ENCODE data around the gene TGM6. TPM values are rescaled to one million over a fixed set of nuclear protein-coding genes. Genes with fewer than 3 reads are reported as not detected.

TGM6 gene
- polyA plus RNA-seq, 1 donor (not counting 4 experiments of a cell fraction or from before 2014, with no cell fraction given): not detected

GRCh38 chr20:2395136-2395535 lies 14.4 kb downstream of the TGM6 start:
- DNase-seq (ENCODE audit: low read depth, low spot score): no peak
- H4K20me1 ChIP-seq (ENCODE audit: control insufficient read depth, extremely low read depth, insufficient read depth, low read length): no peaks in the 10 kb centered on the region
- no peaks in the 10 kb centered on the region for H3K79me2 ChIP-seq (ENCODE audit: control insufficient read depth, insufficient read depth, low read length)
- dilution Hi-C loops (cut with MboI; ENCODE audit: extremely low pct_ligation_motif_present, low sequenced_read_pairs): no loop called here
- H3K9me1 ChIP-seq (ENCODE audit: control insufficient read depth, extremely low read depth, insufficient read depth, low read length): no peaks in the 10 kb centered on the region
- FAIRE-seq: no peak
- H3K4me1 ChIP-seq (ENCODE audit: control insufficient read depth, extremely low read depth, insufficient read depth, low read length): no peaks in the 10 kb centered on the region
- TF ChIP-seq CTCF (optimal IDR thresholded peaks at IDR 0.05 in 1 of 3, IDR thresholded peaks at IDR 0.05 in 1 of 3, conservative IDR thresholded peaks at IDR 0.05 in 1 of 3; ENCODE audit: extremely low read depth in 1 of 3, insufficient read depth in 2 of 3, low read length in 3 of 3) (no peak), EZH2 (IDR thresholded peaks at IDR 0.05; ENCODE audit: low read length) (no peak)
- H3K9me3 ChIP-seq (ENCODE audit: control insufficient read depth, low read depth, low read length): peaks cover 3% of the 10 kb centered on the region
- no peaks in the 10 kb centered on the region for H3K36me3 ChIP-seq (ENCODE audit: control insufficient read depth in 2 of 2, extremely low read depth in 1 of 2, insufficient read depth in 2 of 2, low read length in 2 of 2)
- H3K9ac ChIP-seq (ENCODE audit: control insufficient read depth, extremely low read depth, insufficient read depth, low read length): no peak overlapping the region
- H3K4me3 ChIP-seq (ENCODE audit: control insufficient read depth in 2 of 3, extremely low read depth in 1 of 3, insufficient read depth in 2 of 3, low read depth in 1 of 3, low read length in 3 of 3): no peak overlapping the region
- no peaks in the 10 kb centered on the region for H3K27me3 ChIP-seq (ENCODE audit: control insufficient read depth, extremely low read depth, insufficient read depth, low read length)
- H3K4me2 ChIP-seq (ENCODE audit: control insufficient read depth, extremely low read depth, insufficient read depth, low read depth, low read length): no peak overlapping the region
- H3K27ac ChIP-seq (ENCODE audit: control insufficient read depth, insufficient read depth, low read length): no peak overlapping the region
- no peak overlapping the region for H2AFZ ChIP-seq (ENCODE audit: control insufficient read depth, low read length)

GRCh38 chr20:2396241-2396814 lies 15.6 kb downstream of the TGM6 start:
- no peak for TF ChIP-seq CTCF (optimal IDR thresholded peaks at IDR 0.05 in 1 of 3, IDR thresholded peaks at IDR 0.05 in 1 of 3, conservative IDR thresholded peaks at IDR 0.05 in 1 of 3; ENCODE audit: extremely low read depth in 1 of 3, insufficient read depth in 2 of 3, low read length in 3 of 3)
- TF ChIP-seq EZH2 (IDR thresholded peaks at IDR 0.05; ENCODE audit: low read length): no peak
- DNase-seq (ENCODE audit: low read depth, low spot score): no peak
- Histone ChIP-seq H3K79me2 (ENCODE audit: control insufficient read depth, insufficient read depth, low read length) (no peaks in the 10 kb centered on the region), H3K27me3 (ENCODE audit: control insufficient read depth, extremely low read depth, insufficient read depth, low read length) (no peaks in the 10 kb centered on the region), H3K4me2 (ENCODE audit: control insufficient read depth, extremely low read depth, insufficient read depth, low read depth, low read length) (no peak overlapping the region), H2AFZ (ENCODE audit: control insufficient read depth, low read length) (no peak overlapping the region), H3K27ac (ENCODE audit: control insufficient read depth, insufficient read depth, low read length) (no peak overlapping the region), H3K36me3 (ENCODE audit: control insufficient read depth in 2 of 2, extremely low read depth in 1 of 2, insufficient read depth in 2 of 2, low read length in 2 of 2) (no peaks in the 10 kb centered on the region), H3K9me3 (ENCODE audit: control insufficient read depth, low read depth, low read length) (peaks cover 3% of the 10 kb centered on the region), H3K9ac (ENCODE audit: control insufficient read depth, extremely low read depth, insufficient read depth, low read length) (no peak overlapping the region), H3K9me1 (ENCODE audit: control insufficient read depth, extremely low read depth, insufficient read depth, low read length) (no peaks in the 10 kb centered on the region), H4K20me1 (ENCODE audit: control insufficient read depth, extremely low read depth, insufficient read depth, low read length) (no peaks in the 10 kb centered on the region), H3K4me1 (ENCODE audit: control insufficient read depth, extremely low read depth, insufficient read depth, low read length) (no peaks in the 10 kb centered on the region), H3K4me3 (ENCODE audit: control insufficient read depth in 2 of 3, extremely low read depth in 1 of 3, insufficient read depth in 2 of 3, low read depth in 1 of 3, low read length in 3 of 3) (no peak overlapping the region)
- dilution Hi-C loops (cut with MboI; ENCODE audit: extremely low pct_ligation_motif_present, low sequenced_read_pairs): no loop called here
- no peak for FAIRE-seq

Data from keratinocyte (primary cell).